PC-3 (cell line): ENCODE data around the gene CACNA1B. TPM values are rescaled to one million over a fixed set of nuclear protein-coding genes. Genes with fewer than 3 reads are reported as not detected.
"Not testable (repeated sequence)": the region's sequence is repeated elsewhere in the genome, so short reads cannot be mapped to it uniquely, and the experiment has no call there.

Experiments used
- ATAC-seq: fragments of 200-7000 bp; cut with Tn5 transposase; 2 replicates; pipeline ENCODE4 v1.9.1; 2020; ENCODE audit warnings: mild to moderate bottlenecking, moderate library complexity
- BruUV-seq: library from RNA; stranded (reverse); fragments of 400-500 nt; replicated peaks from 2 replicates; lab custom pipeline; 2021; lab: Mats Ljungman, UMichigan
- CTCF ChIA-PET: fragments of 300-600 bp; sonication (Branson Sonifier 250); formaldehyde crosslinking; loops from one replicate; lab custom pipeline; 2022; ENCODE audit warnings: antibody characterized with exemption; lab: Charles Lee
- POLR2A ChIA-PET: fragments of 300-600 bp; sonication (Branson Sonifier 250); formaldehyde crosslinking; loops from one replicate; lab custom pipeline; 2022; ENCODE audit warnings: antibody characterized with exemption; ENCODE audit not compliant: unreplicated experiment; lab: Charles Lee
- DNase-seq: peaks from one replicate; pipeline ENCODE4 v3.0.0-alpha.2; 2015
- H2AFZ ChIP-seq: fragments of 300-600 bp; sonication (generic); 2 replicates; pipeline ENCODE4 v1.6.0; 2016; ENCODE audit warnings: antibody characterized with exemption, low read length
- H3F3A ChIP-seq: fragments of 300-600 bp; sonication (generic); one replicate; pipeline ENCODE4 v1.6.0; 2017; ENCODE audit warnings: antibody characterized with exemption, low read length, control low read depth, mild to moderate bottlenecking; ENCODE audit not compliant: unreplicated experiment
- H3K27ac ChIP-seq: fragments of 300-600 bp; sonication (generic); 2 replicates; pipeline ENCODE4 v1.5.1; 2016; ENCODE audit warnings: mild to moderate bottlenecking, low read length
- H3K27me3 ChIP-seq: fragments of 300-600 bp; sonication (generic); 2 replicates; pipeline ENCODE4 v1.6.1; 2016; ENCODE audit warnings: low read length, mixed read lengths
- H3K36me3 ChIP-seq: fragments of 300-600 bp; sonication (generic); 2 replicates; pipeline ENCODE4 v1.6.1; 2016; ENCODE audit warnings: low read depth, mixed run types, low read length, mixed read lengths
- H3K4me1 ChIP-seq: fragments of 300-600 bp; sonication (generic); 2 replicates; pipeline ENCODE4 v1.5.1; 2016; ENCODE audit warnings: low read length; ENCODE audit not compliant: insufficient read depth
- H3K4me2 ChIP-seq: fragments of 300-600 bp; sonication (generic); 2 replicates; pipeline ENCODE4 v1.6.0; 2016; ENCODE audit warnings: low read length
- H3K4me3 ChIP-seq: fragments of 300-600 bp; sonication (generic); 2 replicates; pipeline ENCODE4 v1.5.1; 2016; ENCODE audit warnings: mild to moderate bottlenecking, low read length, mixed read lengths
- H3K79me2 ChIP-seq: fragments of 300-600 bp; sonication (generic); 2 replicates; pipeline ENCODE4 v1.6.1; 2017; ENCODE audit warnings: low read length, mixed read lengths
- H3K9ac ChIP-seq: fragments of 300-600 bp; sonication (generic); 2 replicates; pipeline ENCODE4 v1.6.0; 2016; ENCODE audit warnings: mild to moderate bottlenecking, low read length
- H3K9me2 ChIP-seq: fragments of 300-600 bp; sonication (generic); replicated peaks from 2 replicates; pipeline ENCODE4 v1.6.1; 2016; ENCODE audit warnings: mixed run types, low read length, mixed read lengths
- H3K9me3 ChIP-seq: fragments of 300-600 bp; sonication (generic); 2 replicates; pipeline ENCODE4 v1.6.1; 2016; ENCODE audit warnings: low read length, mixed read lengths
- H4K20me1 ChIP-seq: fragments of 300-600 bp; sonication (generic); 2 replicates; pipeline ENCODE4 v1.6.1; 2016; ENCODE audit warnings: low read length, mixed read lengths
- CTCF ChIP-seq: fragments of 300-600 bp; sonication (generic); conservative IDR thresholded peaks from 2 replicates; pipeline ENCODE4 v1.5.1; 2017; ENCODE audit warnings: antibody characterized with exemption, low read depth, mild to moderate bottlenecking, low read length
- intact Hi-C: fragments of 100-400 bp; cut with micrococcal nuclease; formaldehyde crosslinking; loops from 2 replicates; pipeline ENCODE4 v1.9.0; 2023
- total RNA-seq: library from RNA; depleted of rRNA; stranded (reverse); fragments of >200 nt; gene quantifications from 2 replicates; pipeline ENCODE4 v1.2.3, GENCODE V29; 2014

The CACNA1B gene
- total RNA-seq, 1 experiment from 2014 or later = not detected

GRCh38 chr9:137888621-137889020 lies 11.0 kb downstream of the CACNA1B start:
- intact Hi-C loops, H4K20me1 ChIP-seq, H3K9me2 ChIP-seq, H3K79me2 ChIP-seq, BruUV-seq, POLR2A ChIA-PET, H2AFZ ChIP-seq, H3K36me3 ChIP-seq, H3K4me1 ChIP-seq, H3K27me3 ChIP-seq, H3F3A ChIP-seq, H3K27ac ChIP-seq, H3K4me2 ChIP-seq, ATAC-seq, CTCF ChIA-PET, H3K4me3 ChIP-seq, H3K9me3 ChIP-seq, DNase-seq, H3K9ac ChIP-seq: not testable (repeated sequence)

DNA sequence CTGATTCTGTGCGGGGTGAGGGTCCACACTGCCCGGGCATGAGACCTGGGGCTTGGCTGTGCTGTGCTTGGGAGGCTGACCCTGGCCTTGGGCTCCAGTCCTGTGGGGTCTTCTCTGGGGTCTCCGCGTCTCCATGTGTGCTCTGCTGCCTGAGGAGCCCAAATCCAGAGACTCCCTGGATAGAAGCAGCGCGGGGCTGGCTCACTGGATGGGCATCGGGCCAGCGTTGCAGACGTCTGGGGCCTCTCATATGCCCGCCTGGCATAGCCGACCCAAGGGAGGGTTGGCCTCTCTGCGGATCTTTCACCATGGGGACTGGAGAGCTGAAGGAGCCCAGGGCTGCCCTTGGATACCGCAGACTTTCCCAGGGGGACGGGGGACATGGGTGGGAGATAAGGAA lies 12.4 kb downstream of the CACNA1B start:
- ATAC-seq, H3K27me3 ChIP-seq, H3K4me3 ChIP-seq, H3K9me2 ChIP-seq, H3K4me1 ChIP-seq, H3F3A ChIP-seq, H3K4me2 ChIP-seq, BruUV-seq, POLR2A ChIA-PET, H3K36me3 ChIP-seq, H3K9ac ChIP-seq, CTCF ChIA-PET, H3K79me2 ChIP-seq, H3K27ac ChIP-seq, H2AFZ ChIP-seq, H3K9me3 ChIP-seq, DNase-seq, H4K20me1 ChIP-seq, intact Hi-C loops: not testable (repeated sequence)

GRCh38 chr9:137890768-137891587 lies 13.4 kb downstream of the CACNA1B start:
- H3K9me2 ChIP-seq, H3K27me3 ChIP-seq, H3K27ac ChIP-seq, H3K9ac ChIP-seq, CTCF ChIA-PET, H4K20me1 ChIP-seq, H3K36me3 ChIP-seq, POLR2A ChIA-PET, H3K9me3 ChIP-seq, H3K4me2 ChIP-seq, H3F3A ChIP-seq, DNase-seq, H3K4me1 ChIP-seq, H3K4me3 ChIP-seq, intact Hi-C loops, H3K79me2 ChIP-seq, H2AFZ ChIP-seq, ATAC-seq, BruUV-seq: not testable (repeated sequence)

DNA sequence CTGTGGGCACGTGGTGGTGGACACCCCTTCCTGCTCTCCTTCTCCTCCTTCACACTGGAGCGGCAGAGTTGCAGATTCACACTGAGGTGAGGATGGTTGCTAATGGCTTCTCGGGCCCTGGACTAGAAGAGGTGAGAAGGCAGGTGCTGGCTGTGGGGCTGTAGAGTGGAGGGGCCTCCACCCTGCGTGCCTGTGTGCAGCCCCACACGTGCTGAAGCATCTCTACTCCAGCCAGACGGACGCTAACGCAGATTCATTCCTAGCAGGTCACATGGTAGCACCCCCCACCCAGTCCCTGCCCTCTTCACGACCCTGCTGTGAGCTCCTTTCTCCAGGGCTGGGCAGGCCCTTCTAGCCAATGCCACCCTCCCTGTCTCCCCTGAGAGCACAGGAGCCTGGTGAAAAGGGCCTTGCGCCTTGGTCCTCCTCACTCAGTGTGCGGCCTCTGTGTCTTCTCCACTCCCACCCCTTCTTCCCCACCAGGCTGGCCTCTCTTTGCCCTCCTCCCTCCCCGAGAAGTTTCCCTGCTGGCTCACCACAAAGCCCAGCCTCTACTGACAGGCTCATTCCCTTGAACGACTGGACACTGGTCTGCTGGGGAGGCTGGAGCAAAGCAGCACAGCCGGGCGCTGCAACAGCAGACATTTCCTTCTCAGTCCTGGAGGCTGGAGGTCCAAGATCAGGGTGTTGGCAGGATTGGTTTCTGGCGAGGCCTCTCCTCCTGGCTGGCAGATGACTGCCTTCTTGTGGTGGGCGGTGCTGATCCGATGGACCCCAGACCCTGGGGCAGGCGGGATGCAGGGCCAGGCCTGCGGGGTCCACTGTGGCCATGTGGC lies 14.2 kb downstream of the CACNA1B start:
- Histone ChIP-seq H3K9me3 (no peaks in the 10 kb centered on the region), H2AFZ (no peak overlapping the region), H3K4me2 (no peak overlapping the region), H4K20me1 (no peaks in the 10 kb centered on the region), H3K27me3 (peaks cover 13% of the 10 kb centered on the region), H3K4me1 (no peaks in the 10 kb centered on the region), H3F3A (no peaks in the 10 kb centered on the region), H3K9me2 (no peaks in the 10 kb centered on the region), H3K79me2 (no peaks in the 10 kb centered on the region), H3K36me3 (no peaks in the 10 kb centered on the region), H3K9ac (no peak overlapping the region), H3K4me3 (no peak overlapping the region), H3K27ac (no peak overlapping the region)
- POLR2A ChIA-PET = no interaction called here
- DNase-seq = no peak
- CTCF ChIA-PET = no interaction called here
- no peak for ATAC-seq
- intact Hi-C loops = no loop called here
- no peak for TF ChIP-seq CTCF
- no TSS peak for BruUV-seq
